A549 (cell line): ENCODE measurements around the gene MESD. TPM values are rescaled to one million over a fixed set of nuclear protein-coding genes. Genes with fewer than 3 reads are reported as not detected.

Source experiments
- ATAC-seq, 2 experiments: fragments of 200-7000 bp in 1 of 2; fragments of >200 bp in 1 of 2; cut with Nextera tagmentation in 1 of 2; cut with Tn5 transposase in 1 of 2; 3 replicates each; pipeline versions ENCODE4 v1.8.0 to v1.9.1; 2018 to 2020; ENCODE audit warnings: mild to moderate bottlenecking in 1 of 2, moderate library complexity in 1 of 2
- CTCF ChIA-PET: fragments of 300-600 bp; sonication (Branson Sonifier 250); formaldehyde crosslinking; extraction: SDS; loops from one replicate; lab custom pipeline; 2021; ENCODE audit warnings: antibody characterized with exemption, inconsistent platforms; lab: Yijun Ruan, JAX
- POLR2A ChIA-PET: fragments of 350-600 bp; formaldehyde crosslinking; extraction: SDS; loops from one replicate; lab custom pipeline; 2021; ENCODE audit warnings: antibody characterized with exemption, inconsistent platforms; lab: Yijun Ruan, JAX
- DNase-seq, 2 experiments: peaks; one replicate each; pipeline versions ENCODE4 v3.0.0 to v3.0.0-alpha.2; 2011 to 2016; ENCODE audit warnings: low read depth in 1 of 2, low spot score in 1 of 2
- FAIRE-seq: peaks from 2 replicates; lab custom pipeline; 2011; peaks lifted over from hg19 to GRCh38; lab: Jason Lieb, UNC
- H3K27ac ChIP-seq, 2 experiments: fragments of >200 bp; sonication (Bioruptor Twin); formaldehyde crosslinking; 3 replicates each; pipeline ENCODE4 v1.5.1; 2016 to 2017
- H3K4me1 ChIP-seq: fragments of >200 bp; sonication (Bioruptor Twin); formaldehyde crosslinking; 3 replicates; pipeline ENCODE4 v1.6.1; 2016
- H3K4me2 ChIP-seq: fragments of >200 bp; sonication (Bioruptor Twin); formaldehyde crosslinking; 3 replicates; pipeline ENCODE4 v1.6.1; 2016
- H3K4me3 ChIP-seq: fragments of >200 bp; sonication (Bioruptor Twin); formaldehyde crosslinking; 3 replicates; pipeline ENCODE4 v1.5.1; 2016
- H3K9me3 ChIP-seq: fragments of >200 bp; sonication (Bioruptor Twin); formaldehyde crosslinking; 3 replicates; pipeline ENCODE4 v1.6.1; 2016
- ATOH8 ChIP-seq: fragments of 250-450 bp; sonication (Bioruptor Pico); IDR thresholded peaks from 2 replicates; pipeline ENCODE4 v1.5.0; 2020; ENCODE audit warnings: low read depth, mild to moderate bottlenecking, moderate library complexity
- ELK1 ChIP-seq: fragments of 150-350 bp; IDR thresholded peaks from 2 replicates; pipeline ENCODE4 v1.6.1; 2014; ENCODE audit warnings: low read depth, mild to moderate bottlenecking, low read length
- ESRRA ChIP-seq: fragments of 150-350 bp; IDR thresholded peaks from 2 replicates; pipeline ENCODE4 v1.6.1; 2014; ENCODE audit warnings: mild to moderate bottlenecking, low read length, borderline replicate concordance
- HMGXB4 ChIP-seq: fragments of 250-450 bp; sonication (Bioruptor Pico); IDR thresholded peaks from 2 replicates; pipeline ENCODE4 v1.5.0; 2021; ENCODE audit warnings: mild to moderate bottlenecking, moderate library complexity, borderline replicate concordance
- HOXA7 ChIP-seq: fragments of 250-450 bp; sonication (Bioruptor Pico); IDR thresholded peaks from 2 replicates; pipeline ENCODE4 v1.5.0; 2020; ENCODE audit warnings: mild to moderate bottlenecking, moderate library complexity
- HOXB5 ChIP-seq: fragments of 250-450 bp; sonication (Bioruptor Pico); IDR thresholded peaks from 2 replicates; pipeline ENCODE4 v1.5.0; 2020; ENCODE audit warnings: mild to moderate bottlenecking, moderate library complexity
- KDM5A ChIP-seq: fragments of 200-600 bp; sonication (generic); IDR thresholded peaks from 2 replicates; pipeline ENCODE4 v1.6.1; 2016; ENCODE audit warnings: antibody characterized with exemption, mild to moderate bottlenecking
- MAZ ChIP-seq: fragments of 150-350 bp; IDR thresholded peaks from 2 replicates; pipeline ENCODE4 v1.6.1; 2014; ENCODE audit warnings: antibody characterized with exemption, low read depth, low read length, borderline replicate concordance
- MYC ChIP-seq: IDR thresholded peaks from 2 replicates; pipeline ENCODE4 v1.6.1; 2012; ENCODE audit warnings: mild to moderate bottlenecking, inconsistent platforms, low read length, improper control_type of control experiment, borderline replicate concordance
- PBX3 ChIP-seq: IDR thresholded peaks from 2 replicates; pipeline ENCODE4 v1.6.1; 2012
- POLR2AphosphoS2 ChIP-seq: conservative IDR thresholded peaks from 2 replicates; pipeline ENCODE4 v1.6.1; 2012; ENCODE audit warnings: low read length, improper control_type of control experiment, inconsistent platforms
- REST ChIP-seq: fragments of 200-600 bp; sonication (generic); IDR thresholded peaks from 2 replicates; pipeline ENCODE4 v1.6.1; 2016; ENCODE audit warnings: antibody characterized with exemption, mild to moderate bottlenecking, moderate library complexity
- TP53 ChIP-seq: fragments of 250-450 bp; sonication (Bioruptor Pico); IDR thresholded peaks from 2 replicates; pipeline ENCODE4 v1.5.0; 2021; ENCODE audit warnings: mild to moderate bottlenecking, moderate library complexity
- WGBS: methylation state at CpG from one replicate; pipeline ENCODE4 v1.1.6; 2017; ENCODE audit errors: missing lambda C conversion rate; 5-methylcytosine and 5-hydroxymethylcytosine counted together
- polyA plus RNA-seq, 4 experiments: library from polyadenylated mRNA; depleted of rRNA in 3 of 4; stranded (reverse); fragments of >200 nt; fragmentation: RNase III in 1 of 4; extraction: RNeasy Plus Mini Kit Qiagen cat#74134 plus additional on column Dnase treatment in 1 of 4; gene quantifications; 2 replicates in 3 of 4; 3 replicates in 1 of 4; pipeline ENCODE4 v1.2.3, GENCODE V29; 2011 to 2017

Gene MESD
- polyA plus RNA-seq, 2 of the 4 experiments (the other 2 are of a cell fraction): 35.6 to 39.4 TPM

GRCh38 chr15:80920271-80920699 is 69.3 kb downstream of the MESD start:
- Histone ChIP-seq H3K4me2 (no peak overlapping the region), H3K27ac (no peak overlapping the region), H3K4me3 (no peak overlapping the region), H3K9me3 (no peaks in the 10 kb centered on the region), H3K4me1 (no peaks in the 10 kb centered on the region)
- ChIA-PET POLR2A (no interaction called here), CTCF (interaction anchor here (1.2 to 1.5 kb wide), 2 partner anchors 12 to 19 kb away, joined by 3 to 4 read pairs; no protein-coding TSS in a partner anchor)
- FAIRE-seq: no peak
- TF ChIP-seq HOXA7 (CRISPR knock-in tag) (no peak), ELK1 (no peak), ATOH8 (no peak), POLR2AphosphoS2 (no peak), HOXB5 (no peak), ESRRA (no peak), MYC (no peak), PBX3 (no peak), TP53 (CRISPR knock-in tag) (no peak), REST (no peak)
- no peak for ATAC-seq
- 46% methylated on average over 5 of the region's 5 CpGs for WGBS
- no peak for DNase-seq

GRCh38 chr15:80918196-80918783 is 71.3 kb downstream of the MESD start:
- WGBS: 55% methylated on average over 5 of the region's 5 CpGs
- TF ChIP-seq HMGXB4 (CRISPR knock-in tag) (no peak), KDM5A (no peak), MAZ (no peak)
- no peaks in the 10 kb centered on the region for H3K4me1 ChIP-seq
- ChIA-PET POLR2A (no interaction called here), CTCF (interaction anchor here (1.9 kb wide), 1 partner anchor 52 kb away, joined by 7 read pairs; no protein-coding TSS in a partner anchor)
- no peak for ATAC-seq
- H3K9me3 ChIP-seq: no peaks in the 10 kb centered on the region
- no peak overlapping the region for H3K27ac ChIP-seq
- no peak for FAIRE-seq
- no peak for DNase-seq
- H3K4me2 ChIP-seq: no peak overlapping the region
- no peak overlapping the region for H3K4me3 ChIP-seq
